Breast epithelium (tissue), 4 donors: Measurements from ENCODE around the gene HOXC5. TPM values are rescaled to one million over a fixed set of nuclear protein-coding genes. Genes with fewer than 3 reads are reported as not detected.
"Not testable (repeated sequence)": the region's sequence is repeated elsewhere in the genome, so short reads cannot be mapped to it uniquely, and the experiment has no call there.

ENCODE experiments used
- DNase-seq, 2 donors: peaks; one replicate each; pipeline ENCODE4 v3.0.0-alpha.2; 2019; ENCODE audit warnings: low spot score in 2 of 2
- H3K27ac ChIP-seq, 2 donors: fragments of 200-600 bp; sonication (generic) in 1 of 2; one replicate each; pipeline ENCODE4 v1.5.1; 2016 to 2019; ENCODE audit warnings: mild to moderate bottlenecking in 1 of 2
- H3K27me3 ChIP-seq, 2 donors: fragments of 200-600 bp; sonication (generic) in 1 of 2; one replicate each; pipeline versions ENCODE4 v1.5.1 to v1.6.0; 2017 to 2019; ENCODE audit warnings: control low read depth in 1 of 2, mild to moderate bottlenecking in 1 of 2
- H3K36me3 ChIP-seq: fragments of 200-600 bp; one replicate; pipeline ENCODE4 v1.5.1; 2019
- H3K4me1 ChIP-seq, 2 donors: fragments of 200-600 bp; sonication (generic); one replicate each; pipeline ENCODE4 v1.5.1; 2016 to 2019; ENCODE audit warnings: control low read depth in 1 of 2
- H3K4me3 ChIP-seq, 3 donors: fragments of 200-600 bp; sonication (generic); 1 replicate in 2 of 3; 2 replicates in 1 of 3; pipeline ENCODE4 v1.5.1; 2016 to 2019; ENCODE audit warnings: mild to moderate bottlenecking in 3 of 3, moderate library complexity in 2 of 3
- H3K9me3 ChIP-seq, 2 donors: fragments of 200-600 bp; sonication (generic) in 1 of 2; one replicate each; pipeline ENCODE4 v1.5.1; 2016 to 2019; ENCODE audit warnings: control low read depth in 1 of 2
- POLR2A ChIP-seq: fragments of 450-650 bp; IDR thresholded peaks from one replicate; pipeline ENCODE4 v1.6.1; 2016; ENCODE audit warnings: antibody characterized with exemption, mild to moderate bottlenecking, moderate library complexity
- POLR2AphosphoS5 ChIP-seq, 3 donors: sonication (generic); formaldehyde crosslinking; IDR thresholded peaks; one replicate each; pipeline ENCODE4 v1.6.1; 2017; ENCODE audit warnings: antibody characterized with exemption in 3 of 3
- intact Hi-C: fragments of 100-400 bp; cut with DNase I; formaldehyde crosslinking; loops from one replicate; pipeline ENCODE4 v1.15.1; 2023; ENCODE audit warnings: low total_unique reads
- total RNA-seq, 3 donors: library from RNA; depleted of rRNA; stranded (reverse); fragments of >200 nt; gene quantifications; one replicate each; pipeline ENCODE4 v1.1.0, GENCODE V29; 2016
- TF ChIP-seq, protein P1 (sequence below), 3 donors: fragments of 450-650 bp; IDR thresholded peaks; one replicate each; pipeline ENCODE4 v1.5.1; 2016 to 2017; ENCODE audit warnings: antibody characterized with exemption in 3 of 3, mild to moderate bottlenecking in 3 of 3, moderate library complexity in 3 of 3

HOXC5 gene
- total RNA-seq, 3 donors from 2014 or later = 0.73 to 0.98 (median 0.96) TPM

DNA sequence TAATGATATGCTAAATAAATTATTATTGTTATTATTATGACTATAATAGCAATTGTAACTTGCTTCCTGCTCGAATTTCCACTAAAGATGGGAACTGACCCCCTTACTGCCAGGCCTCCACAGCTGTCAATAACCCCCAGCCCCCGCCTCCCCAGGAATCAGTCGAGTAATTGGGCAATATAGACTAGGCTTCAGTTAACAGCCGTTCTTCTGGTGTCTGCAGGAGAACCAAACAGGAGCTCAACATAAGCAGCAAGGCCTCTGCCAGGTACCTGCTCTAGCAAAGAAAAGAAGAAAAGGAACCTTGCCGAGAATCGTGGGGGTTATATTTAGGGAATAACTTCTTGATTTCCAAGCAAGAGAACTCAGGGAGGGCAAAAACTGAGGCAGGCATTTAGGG is 42.6 kb downstream of the HOXC5 start:
- H3K4me1 ChIP-seq = no peaks in the 10 kb centered on the region
- TF ChIP-seq, protein P1, sequence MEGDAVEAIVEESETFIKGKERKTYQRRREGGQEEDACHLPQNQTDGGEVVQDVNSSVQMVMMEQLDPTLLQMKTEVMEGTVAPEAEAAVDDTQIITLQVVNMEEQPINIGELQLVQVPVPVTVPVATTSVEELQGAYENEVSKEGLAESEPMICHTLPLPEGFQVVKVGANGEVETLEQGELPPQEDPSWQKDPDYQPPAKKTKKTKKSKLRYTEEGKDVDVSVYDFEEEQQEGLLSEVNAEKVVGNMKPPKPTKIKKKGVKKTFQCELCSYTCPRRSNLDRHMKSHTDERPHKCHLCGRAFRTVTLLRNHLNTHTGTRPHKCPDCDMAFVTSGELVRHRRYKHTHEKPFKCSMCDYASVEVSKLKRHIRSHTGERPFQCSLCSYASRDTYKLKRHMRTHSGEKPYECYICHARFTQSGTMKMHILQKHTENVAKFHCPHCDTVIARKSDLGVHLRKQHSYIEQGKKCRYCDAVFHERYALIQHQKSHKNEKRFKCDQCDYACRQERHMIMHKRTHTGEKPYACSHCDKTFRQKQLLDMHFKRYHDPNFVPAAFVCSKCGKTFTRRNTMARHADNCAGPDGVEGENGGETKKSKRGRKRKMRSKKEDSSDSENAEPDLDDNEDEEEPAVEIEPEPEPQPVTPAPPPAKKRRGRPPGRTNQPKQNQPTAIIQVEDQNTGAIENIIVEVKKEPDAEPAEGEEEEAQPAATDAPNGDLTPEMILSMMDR (IDR thresholded peaks at IDR 0.05) = no peak
- TF ChIP-seq POLR2AphosphoS5 (IDR thresholded peaks at IDR 0.05) = no peak
- no peak for TF ChIP-seq POLR2A
- no peaks in the 10 kb centered on the region for H3K36me3 ChIP-seq
- H3K4me3 ChIP-seq = no peak overlapping the region
- intact Hi-C loops = no loop called here
- H3K27me3 ChIP-seq = no peaks in the 10 kb centered on the region
- no peak overlapping the region for H3K27ac ChIP-seq
- no peak for DNase-seq
- H3K9me3 ChIP-seq = no peaks in the 10 kb centered on the region

DNA sequence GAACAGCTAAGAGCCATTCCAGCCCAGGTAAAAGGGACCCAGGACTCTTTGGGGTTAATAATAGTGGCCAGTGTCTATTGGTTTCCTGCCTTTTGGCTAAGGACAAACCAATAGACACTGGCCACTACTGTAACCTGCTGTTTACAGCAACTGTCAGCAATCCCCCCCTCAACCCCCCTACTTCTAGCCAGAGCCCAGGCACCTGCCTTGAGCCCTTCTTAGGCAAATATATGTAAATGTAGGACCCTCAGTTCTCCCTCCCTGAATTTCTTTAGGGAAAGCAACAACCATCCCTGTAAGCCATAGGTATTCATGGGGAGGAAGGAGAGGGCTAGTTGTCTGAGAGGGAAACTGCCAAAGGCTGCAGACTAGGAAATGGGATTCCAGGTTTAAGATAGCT is 43.1 kb downstream of the HOXC5 start:
- intact Hi-C loops = no loop called here

DNA sequence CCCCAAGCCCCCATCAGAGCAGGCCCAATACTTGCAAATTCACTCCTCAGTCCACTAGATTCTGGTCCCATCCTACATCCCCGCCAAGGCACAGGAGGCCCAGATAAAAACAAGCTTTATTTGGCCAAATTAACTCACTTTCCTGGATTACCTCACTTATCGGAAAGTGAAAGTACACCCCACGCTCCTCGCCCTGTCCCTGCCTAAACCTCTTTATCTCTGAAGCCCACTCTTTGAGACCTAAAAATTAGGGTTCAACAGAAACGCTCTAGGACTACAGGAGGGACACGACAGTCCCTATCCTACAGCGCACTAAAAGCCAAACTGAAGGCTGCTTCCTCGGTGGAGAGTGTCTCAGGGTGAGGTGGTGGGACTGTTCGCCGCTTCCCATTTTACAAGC is 45.0 kb downstream of the HOXC5 start:
- H3K9me3 ChIP-seq, intact Hi-C loops, H3K4me1 ChIP-seq, H3K27me3 ChIP-seq, DNase-seq, H3K36me3 ChIP-seq: not testable (repeated sequence)
- H3K27ac ChIP-seq = peak overlapping the region; percentile 76 to 78
- peak overlapping the region; percentile 25 to 57 (median 29) for H3K4me3 ChIP-seq

More for the DNA sequence above, 43.1 kb downstream of the HOXC5 start:
- no peak for DNase-seq
- no peak for TF ChIP-seq POLR2A
- TF ChIP-seq, protein P1 (IDR thresholded peaks at IDR 0.05) = no peak
- TF ChIP-seq POLR2AphosphoS5 (IDR thresholded peaks at IDR 0.05) = no peak
- Histone ChIP-seq H3K4me1 (no peaks in the 10 kb centered on the region), H3K27me3 (no peaks in the 10 kb centered on the region), H3K36me3 (no peaks in the 10 kb centered on the region), H3K9me3 (no peaks in the 10 kb centered on the region), H3K4me3 (no peak overlapping the region), H3K27ac (peak overlapping the region in 1 of 2 donors; percentile 38)

DNA sequence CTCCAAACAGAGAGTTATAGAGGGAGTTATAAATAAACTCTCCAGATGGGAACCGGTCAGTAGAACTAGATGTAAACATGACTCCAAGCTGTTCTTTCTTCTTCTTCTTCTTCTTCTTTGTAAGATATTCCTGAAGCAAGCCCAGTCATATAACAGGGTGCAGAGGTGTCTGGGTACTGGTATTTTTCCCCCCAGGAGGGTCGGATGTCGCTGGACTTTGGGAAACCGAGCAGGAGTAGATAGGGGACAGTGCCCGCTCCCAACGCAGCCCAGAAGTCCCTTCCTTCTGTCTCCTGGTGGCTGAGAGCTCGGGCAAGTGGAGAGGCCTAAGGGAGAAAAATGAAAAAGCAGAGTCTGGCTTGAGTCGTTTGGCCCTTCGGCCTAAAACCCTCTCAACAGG is 46.3 kb downstream of the HOXC5 start:
- intact Hi-C loops, H3K36me3 ChIP-seq, H3K9me3 ChIP-seq, H3K4me1 ChIP-seq, H3K27me3 ChIP-seq, DNase-seq: not testable (repeated sequence)
- Histone ChIP-seq H3K4me3 (peak overlapping the region; percentile 27 to 58 (median 37)), H3K27ac (peak overlapping the region; percentile 77 to 90)

DNA sequence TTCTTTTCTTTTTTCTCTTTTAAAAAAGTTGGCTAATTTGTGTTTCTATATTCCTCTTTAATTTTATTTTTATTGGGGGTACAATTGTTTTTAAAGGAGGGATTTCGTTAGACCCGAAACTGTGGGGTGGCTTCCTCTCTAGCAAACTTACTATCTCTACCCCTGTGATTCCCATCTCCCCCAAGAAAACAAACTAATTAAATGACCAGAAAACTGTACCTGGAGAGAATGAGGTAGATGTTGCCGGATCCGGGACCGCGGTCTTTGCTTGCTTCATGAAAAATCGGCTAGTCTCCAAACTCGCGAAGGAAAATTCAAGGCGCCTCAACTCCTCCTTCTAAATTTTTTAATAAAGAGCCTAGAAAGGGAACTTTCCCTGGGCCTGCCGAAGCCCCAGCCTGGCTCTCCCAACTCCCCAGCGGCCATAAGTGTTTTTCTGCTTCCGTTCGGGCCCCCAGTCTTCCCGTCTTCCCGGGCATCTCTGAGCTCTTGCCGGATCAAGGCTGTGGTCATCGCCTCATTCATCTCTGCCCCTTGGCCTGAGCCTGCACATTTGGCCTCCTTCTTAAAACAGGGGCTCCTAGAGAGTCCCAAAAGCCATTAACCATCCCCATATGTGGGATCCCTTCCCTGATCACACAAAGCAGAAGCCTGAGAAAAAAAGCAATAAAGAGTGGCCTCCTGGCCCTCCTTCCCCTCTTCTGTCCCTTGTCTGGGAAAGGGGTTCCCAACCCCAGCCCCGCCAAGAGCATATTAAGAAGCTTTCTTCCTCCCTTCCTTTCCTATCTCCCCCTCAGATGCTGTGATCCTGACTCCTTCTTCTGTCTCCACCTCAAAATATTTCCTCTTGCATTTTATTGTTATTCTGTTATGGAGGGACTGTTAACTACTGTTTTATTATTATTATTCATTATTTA is 47.4 kb downstream of the HOXC5 start:
- H3K9me3 ChIP-seq, intact Hi-C loops, DNase-seq, H3K36me3 ChIP-seq, H3K27me3 ChIP-seq, H3K4me1 ChIP-seq: not testable (repeated sequence)
- Histone ChIP-seq H3K27ac (peak overlapping the region; percentile 52 to 74), H3K4me3 (peak overlapping the region; percentile 27 to 53 (median 28))

DNA sequence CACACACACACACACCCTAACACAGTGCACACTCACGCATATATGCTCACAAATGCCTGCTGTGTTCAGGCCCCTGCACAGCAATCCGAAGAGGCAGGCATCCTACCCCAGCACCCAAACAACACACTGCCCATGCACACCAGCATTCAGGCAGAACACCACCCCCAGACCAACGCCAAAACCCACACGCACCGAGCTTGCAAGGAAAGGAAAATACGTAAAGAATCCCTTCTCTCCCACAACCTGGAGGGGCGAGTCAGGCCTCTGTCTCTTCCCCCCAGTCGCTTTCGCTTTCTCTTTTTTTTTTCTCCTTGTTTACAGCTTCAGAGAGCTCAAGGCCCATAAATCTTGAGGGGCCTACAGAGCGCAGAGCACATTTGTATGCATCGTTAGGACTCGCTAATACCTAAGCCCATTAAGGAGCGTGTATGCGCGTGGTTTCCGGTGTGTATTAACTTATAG is 48.2 kb downstream of the HOXC5 start:
- Histone ChIP-seq H3K4me3 (peak overlapping the region; percentile 13 to 38 (median 35)), H3K27ac (peak overlapping the region in 1 of 2 donors; percentile 74)
- H3K9me3 ChIP-seq, intact Hi-C loops, H3K4me1 ChIP-seq, DNase-seq, H3K27me3 ChIP-seq, H3K36me3 ChIP-seq: not testable (repeated sequence)

DNA sequence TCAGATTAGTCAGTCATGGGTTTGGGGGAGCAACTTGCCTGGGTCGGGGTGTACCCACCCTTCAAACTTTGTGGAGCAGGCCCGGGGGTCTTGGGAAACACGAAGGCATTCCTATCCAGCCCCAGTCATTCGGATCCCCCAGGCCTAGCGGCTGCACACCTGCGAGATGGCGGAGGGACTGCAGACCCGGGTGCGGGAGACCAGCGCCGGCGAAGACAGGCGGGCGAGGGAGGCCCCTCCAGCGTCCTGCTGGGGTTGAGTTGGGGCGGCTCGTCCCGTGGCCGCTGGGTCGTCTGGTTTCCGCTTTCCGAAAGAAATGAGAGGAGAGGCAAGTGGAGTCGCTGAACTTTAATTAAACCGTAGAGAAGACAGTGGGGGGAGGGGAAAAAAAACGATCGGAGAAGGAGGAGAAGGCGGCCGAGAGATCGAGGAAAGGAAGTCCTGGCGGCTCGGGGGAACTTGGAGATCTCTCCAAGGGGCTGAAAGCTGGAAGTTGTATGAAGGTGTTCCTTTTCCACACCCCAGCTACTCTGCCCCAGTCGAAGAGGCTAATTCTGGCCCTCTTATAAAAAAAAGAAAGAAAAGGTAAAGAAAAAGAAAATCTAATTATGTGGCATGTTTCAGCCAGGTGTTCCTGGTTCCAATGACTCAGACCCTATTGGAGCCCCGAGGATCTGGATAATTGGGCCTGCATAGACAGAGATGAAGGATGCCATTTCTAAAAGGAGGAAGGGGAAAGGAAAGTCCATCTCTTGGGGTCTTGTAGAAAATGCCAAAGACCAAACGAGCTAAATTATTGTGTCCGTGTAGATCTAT is 48.9 kb downstream of the HOXC5 start:
- Histone ChIP-seq H3K4me3 (peak overlapping the region; percentile 28 to 59 (median 38)), H3K27ac (peak overlapping the region; percentile 45 to 91)
- DNase-seq, intact Hi-C loops, H3K9me3 ChIP-seq, H3K4me1 ChIP-seq, H3K27me3 ChIP-seq, H3K36me3 ChIP-seq: not testable (repeated sequence)
